Bronchial epithelial cell (primary cell): Measurements from ENCODE around the gene UBE2J2. TPM values are rescaled to one million over a fixed set of nuclear protein-coding genes. Genes with fewer than 3 reads are reported as not detected.

Experiments used
- DNase-seq: peaks from one replicate; pipeline ENCODE4 v3.0.0-alpha.2; 2010; ENCODE audit warnings: low read depth
- FAIRE-seq: peaks from 2 replicates; lab custom pipeline; 2011; peaks lifted over from hg19 to GRCh38; lab: Jason Lieb, UNC
- H3K27me3 ChIP-seq: 2 replicates; pipeline ENCODE4 v1.5.1; 2011; ENCODE audit warnings: low read length; ENCODE audit not compliant: control insufficient read depth, insufficient read depth
- H3K36me3 ChIP-seq: 2 replicates; pipeline ENCODE4 v1.5.1; 2011; ENCODE audit warnings: low read length; ENCODE audit not compliant: control insufficient read depth, insufficient read depth
- H3K4me3 ChIP-seq: 2 replicates; pipeline ENCODE4 v1.5.1; 2011; ENCODE audit warnings: mild to moderate bottlenecking, low read depth, low read length, control low read depth
- total RNA-seq: library from RNA; depleted of rRNA; stranded (reverse); fragments of >200 nt; gene quantifications from 2 replicates; pipeline ENCODE4 v1.2.1, GENCODE V29; 2014
- TF ChIP-seq, protein P1 (sequence below): IDR thresholded peaks from 2 replicates; pipeline ENCODE4 v1.5.1; 2011; ENCODE audit warnings: mild to moderate bottlenecking, moderate library complexity, low read length, control low read depth, inconsistent platforms; ENCODE audit not compliant: insufficient read depth, severe bottlenecking

UBE2J2 gene
- total RNA-seq, 1 donor from 2014 or later, result 41.3 TPM

DNA sequence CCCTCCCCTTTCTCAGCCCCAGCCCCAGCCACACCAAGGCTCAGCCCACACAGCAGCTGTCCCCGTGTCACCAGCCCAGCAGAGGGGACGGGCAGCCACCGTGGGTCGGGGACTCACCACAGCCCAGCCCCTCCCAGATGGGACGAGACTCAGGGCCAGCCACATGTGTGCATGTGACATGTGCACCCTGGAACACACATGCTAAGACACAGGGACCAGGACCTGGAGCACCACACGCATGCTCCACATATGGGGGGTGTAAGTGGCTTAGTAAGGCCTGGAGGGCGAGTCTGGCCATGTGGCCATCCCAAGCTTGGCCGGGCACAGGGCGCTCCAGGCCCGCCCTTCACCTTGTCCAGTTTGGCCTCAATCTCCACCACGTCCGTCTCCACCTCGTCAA, 30.1 kb upstream of the UBE2J2 start:
- FAIRE-seq (no peak), DNase-seq (no peak)
- Histone ChIP-seq H3K36me3 (peaks cover 1% of the 10 kb centered on the region), H3K27me3 (no peaks in the 10 kb centered on the region), H3K4me3 (no peak overlapping the region)
- TF ChIP-seq, protein P1, sequence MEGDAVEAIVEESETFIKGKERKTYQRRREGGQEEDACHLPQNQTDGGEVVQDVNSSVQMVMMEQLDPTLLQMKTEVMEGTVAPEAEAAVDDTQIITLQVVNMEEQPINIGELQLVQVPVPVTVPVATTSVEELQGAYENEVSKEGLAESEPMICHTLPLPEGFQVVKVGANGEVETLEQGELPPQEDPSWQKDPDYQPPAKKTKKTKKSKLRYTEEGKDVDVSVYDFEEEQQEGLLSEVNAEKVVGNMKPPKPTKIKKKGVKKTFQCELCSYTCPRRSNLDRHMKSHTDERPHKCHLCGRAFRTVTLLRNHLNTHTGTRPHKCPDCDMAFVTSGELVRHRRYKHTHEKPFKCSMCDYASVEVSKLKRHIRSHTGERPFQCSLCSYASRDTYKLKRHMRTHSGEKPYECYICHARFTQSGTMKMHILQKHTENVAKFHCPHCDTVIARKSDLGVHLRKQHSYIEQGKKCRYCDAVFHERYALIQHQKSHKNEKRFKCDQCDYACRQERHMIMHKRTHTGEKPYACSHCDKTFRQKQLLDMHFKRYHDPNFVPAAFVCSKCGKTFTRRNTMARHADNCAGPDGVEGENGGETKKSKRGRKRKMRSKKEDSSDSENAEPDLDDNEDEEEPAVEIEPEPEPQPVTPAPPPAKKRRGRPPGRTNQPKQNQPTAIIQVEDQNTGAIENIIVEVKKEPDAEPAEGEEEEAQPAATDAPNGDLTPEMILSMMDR, result no peak

DNA sequence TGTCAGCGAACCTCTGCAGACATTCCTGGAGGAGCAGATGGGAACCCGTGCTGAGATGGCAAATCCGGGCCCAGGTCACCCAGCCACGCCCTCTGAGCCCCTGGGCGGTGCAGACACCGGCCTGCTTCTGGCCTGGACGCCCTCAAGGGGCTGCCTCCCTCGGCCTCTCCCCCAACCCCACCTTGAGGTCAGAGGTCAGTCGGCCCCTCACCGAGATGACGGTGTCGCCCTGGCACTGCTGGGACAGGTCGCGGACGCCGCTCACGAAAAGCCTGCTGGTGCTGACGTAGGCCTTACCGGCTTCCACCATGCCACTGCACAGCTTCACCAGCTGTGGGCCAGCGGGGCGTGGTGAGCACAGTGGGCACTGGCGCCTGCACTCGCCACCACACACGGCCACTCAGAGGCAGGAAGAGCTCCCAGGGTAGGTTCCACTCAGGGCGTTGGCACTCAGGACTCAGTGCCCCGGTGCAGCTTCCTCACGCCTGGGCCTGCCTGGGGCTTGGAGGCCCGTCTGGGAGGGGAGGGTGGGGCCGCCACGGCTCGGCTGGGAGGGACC, 29.4 kb upstream of the UBE2J2 start:
- Histone ChIP-seq H3K4me3 (no peak overlapping the region), H3K27me3 (no peaks in the 10 kb centered on the region), H3K36me3 (peaks cover 1% of the 10 kb centered on the region)
- FAIRE-seq, result no peak
- TF ChIP-seq, protein P1, result no peak
- peak; percentile 40 for DNase-seq

DNA sequence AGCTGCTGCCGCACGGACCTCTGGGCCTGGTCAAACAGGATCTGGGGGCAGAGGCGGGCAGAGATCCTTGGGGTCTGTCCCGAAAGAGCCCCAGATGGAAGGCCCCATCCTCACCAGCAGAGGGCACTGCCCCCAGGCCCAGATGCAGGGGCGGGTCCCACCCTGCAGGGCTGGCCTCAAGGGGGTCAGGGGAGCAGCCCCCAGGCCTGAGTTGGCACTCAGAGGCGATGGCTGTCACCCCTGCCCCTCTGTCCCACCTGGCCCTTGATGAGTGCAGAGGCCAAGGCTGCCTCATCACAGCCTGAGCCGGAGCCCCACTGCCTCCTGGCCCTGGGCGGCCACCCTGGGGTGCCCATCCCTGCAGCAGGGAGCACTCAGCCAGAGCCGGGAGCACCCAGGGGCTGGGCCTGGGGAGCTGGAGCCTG, 28.4 kb upstream of the UBE2J2 start:
- FAIRE-seq, result no peak
- TF ChIP-seq, protein P1, result peak; percentile 50
- DNase-seq, result no peak
- Histone ChIP-seq H3K36me3 (peaks cover 1% of the 10 kb centered on the region), H3K4me3 (no peak overlapping the region), H3K27me3 (no peaks in the 10 kb centered on the region)

DNA sequence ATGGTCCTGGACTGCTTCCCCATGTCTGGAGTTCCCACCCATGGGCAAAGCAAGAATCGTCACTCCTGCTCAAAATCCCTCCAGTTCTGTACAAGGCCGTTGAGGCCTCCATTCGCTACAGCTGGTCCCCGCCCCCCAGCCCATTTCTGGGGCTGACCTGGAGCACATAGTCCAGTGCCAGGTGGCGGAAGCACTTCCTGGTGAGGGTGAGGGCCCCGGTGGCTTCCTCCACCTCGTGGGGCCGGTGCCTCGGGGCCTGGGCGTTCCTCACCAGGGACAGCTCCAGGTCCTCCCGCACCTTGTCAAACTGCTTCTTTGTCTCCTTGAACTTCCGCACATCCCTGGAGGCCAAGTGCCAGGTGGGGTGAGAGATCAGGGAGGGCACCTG, 26.7 kb upstream of the UBE2J2 start:
- TF ChIP-seq, protein P1, result no peak
- no peaks in the 10 kb centered on the region for H3K27me3 ChIP-seq
- peaks cover 2% of the 10 kb centered on the region for H3K36me3 ChIP-seq
- no peak overlapping the region for H3K4me3 ChIP-seq
- no peak for DNase-seq
- no peak for FAIRE-seq

DNA sequence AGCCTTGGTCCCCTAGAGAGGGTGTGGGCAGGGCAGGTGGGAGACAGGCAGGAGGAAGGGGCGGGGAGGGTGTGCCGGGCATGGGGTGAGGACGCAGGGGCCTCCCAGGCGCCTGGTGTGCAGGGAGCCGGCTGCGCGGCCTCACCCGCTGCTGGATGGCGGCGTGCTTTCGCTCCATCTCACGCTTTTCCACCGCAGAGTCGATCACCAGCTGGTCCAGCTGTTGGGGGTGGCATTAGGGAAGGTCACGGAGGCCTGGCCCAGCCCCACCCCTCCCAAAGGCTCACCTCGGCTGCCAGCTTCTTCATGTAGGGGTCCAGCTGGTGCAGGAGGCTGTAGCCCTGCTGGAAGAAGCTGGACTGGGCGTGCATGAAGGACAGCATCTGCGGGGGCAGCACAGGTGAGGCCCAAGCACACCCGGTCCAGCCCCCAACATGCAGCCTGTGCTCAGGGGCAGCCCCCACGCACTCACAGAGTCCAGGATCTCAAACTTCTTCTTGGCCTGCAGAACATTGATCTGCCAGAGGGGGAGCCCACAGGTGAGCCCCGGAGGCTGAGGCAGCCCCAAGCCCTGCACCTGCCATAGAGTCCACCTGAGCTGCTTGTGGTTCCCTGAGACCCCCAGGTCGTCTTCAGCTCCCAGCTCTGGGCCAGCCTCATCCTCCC, 26.2 kb upstream of the UBE2J2 start:
- Histone ChIP-seq H3K36me3 (peaks cover 4% of the 10 kb centered on the region), H3K4me3 (no peak overlapping the region), H3K27me3 (no peaks in the 10 kb centered on the region)
- TF ChIP-seq, protein P1, result peak; percentile 42
- DNase-seq (no peak), FAIRE-seq (no peak)
